Measurements from ENCODE around the gene CCL8.

The CCL8 gene

DNA sequence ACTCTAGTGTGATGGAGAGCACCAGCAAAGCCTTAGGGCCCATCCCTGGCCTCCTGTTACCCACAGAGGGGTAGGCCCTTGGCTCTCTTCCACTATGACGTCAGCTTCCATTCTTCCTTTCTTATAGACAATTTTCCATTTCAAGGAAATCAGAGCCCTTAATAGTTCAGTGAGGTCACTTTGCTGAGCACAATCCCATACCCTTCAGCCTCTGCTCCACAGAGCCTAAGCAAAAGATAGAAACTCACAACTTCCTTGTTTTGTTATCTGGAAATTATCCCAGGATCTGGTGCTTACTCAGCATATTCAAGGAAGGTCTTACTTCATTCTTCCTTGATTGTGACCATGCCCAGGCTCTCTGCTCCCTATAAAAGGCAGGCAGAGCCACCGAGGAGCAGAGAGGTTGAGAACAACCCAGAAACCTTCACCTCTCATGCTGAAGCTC lies at the start of gene CCL8:
TSS of gene CCL8 (plus strand) at position 397 of the 445 bp plus-strand sequence. CDS start 67 bp downstream, outside the sequence.
- TF ChIP-seq, protein P1, sequence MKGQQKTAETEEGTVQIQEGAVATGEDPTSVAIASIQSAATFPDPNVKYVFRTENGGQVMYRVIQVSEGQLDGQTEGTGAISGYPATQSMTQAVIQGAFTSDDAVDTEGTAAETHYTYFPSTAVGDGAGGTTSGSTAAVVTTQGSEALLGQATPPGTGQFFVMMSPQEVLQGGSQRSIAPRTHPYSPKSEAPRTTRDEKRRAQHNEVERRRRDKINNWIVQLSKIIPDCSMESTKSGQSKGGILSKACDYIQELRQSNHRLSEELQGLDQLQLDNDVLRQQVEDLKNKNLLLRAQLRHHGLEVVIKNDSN (IDR thresholded peaks at IDR 0.05), result no peak
- no peak for TF ChIP-seq ZBTB7A (IDR thresholded peaks at IDR 0.05; ENCODE audit: low read depth)
- TF ChIP-seq REST (IDR thresholded peaks at IDR 0.05; ENCODE audit: low read depth), result no peak
- TF ChIP-seq CEBPB (IDR thresholded peaks at IDR 0.05), result no peak
- TF ChIP-seq TEAD4 (IDR thresholded peaks at IDR 0.05), result no peak
- TF ChIP-seq FOXM1 (IDR thresholded peaks at IDR 0.05; ENCODE audit: borderline replicate concordance, low read depth), result no peak
- no peak for TF ChIP-seq CREB1 (IDR thresholded peaks at IDR 0.05; ENCODE audit: low read depth)
- TF ChIP-seq TAF1 (IDR thresholded peaks at IDR 0.05; ENCODE audit: low read depth), result no peak
- no peak for TF ChIP-seq RAD21 (IDR thresholded peaks at IDR 0.05; ENCODE audit: low read depth)
- TF ChIP-seq, protein P2, sequence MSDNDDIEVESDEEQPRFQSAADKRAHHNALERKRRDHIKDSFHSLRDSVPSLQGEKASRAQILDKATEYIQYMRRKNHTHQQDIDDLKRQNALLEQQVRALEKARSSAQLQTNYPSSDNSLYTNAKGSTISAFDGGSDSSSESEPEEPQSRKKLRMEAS (IDR thresholded peaks at IDR 0.05), result no peak
- TF ChIP-seq TCF12 (IDR thresholded peaks at IDR 0.05; ENCODE audit: low read depth), result no peak
- TF ChIP-seq NFIC (IDR thresholded peaks at IDR 0.05), result no peak
- TF ChIP-seq EGR1 (IDR thresholded peaks at IDR 0.05), result no peak

- TF ChIP-seq REST (IDR thresholded peaks at IDR 0.05; ENCODE audit: low read depth), result no peak
- no peak for TF ChIP-seq CEBPB (IDR thresholded peaks at IDR 0.05)
- no peak for TF ChIP-seq RAD21 (IDR thresholded peaks at IDR 0.05; ENCODE audit: low read depth)
- TF ChIP-seq, protein P1 (IDR thresholded peaks at IDR 0.05), result no peak
- TF ChIP-seq YY1 (IDR thresholded peaks at IDR 0.05; ENCODE audit: low read depth), result no peak
- no peak for TF ChIP-seq TAF1 (IDR thresholded peaks at IDR 0.05; ENCODE audit: low read depth)
- no peak for TF ChIP-seq TCF12 (IDR thresholded peaks at IDR 0.05; ENCODE audit: low read depth)
- no peak for TF ChIP-seq TEAD4 (IDR thresholded peaks at IDR 0.05)
- no peak for TF ChIP-seq EGR1 (IDR thresholded peaks at IDR 0.05)
- TF ChIP-seq EP300 (IDR thresholded peaks at IDR 0.05; ENCODE audit: borderline replicate concordance), result no peak
- no peak for TF ChIP-seq NFIC (IDR thresholded peaks at IDR 0.05)
- no peak for TF ChIP-seq CREB1 (IDR thresholded peaks at IDR 0.05; ENCODE audit: low read depth)
- TF ChIP-seq, protein P2 (IDR thresholded peaks at IDR 0.05), result no peak
- TF ChIP-seq ZBTB7A (IDR thresholded peaks at IDR 0.05; ENCODE audit: low read depth), result no peak
- TF ChIP-seq FOXM1 (IDR thresholded peaks at IDR 0.05; ENCODE audit: borderline replicate concordance, low read depth), result no peak
Observed at GRCh38 chr17:34269969-34270368, 49.3 kb upstream of the CCL8 start, which contains the start of gene CCL7. Gene CCL7 (plus strand): TSS chr17:34270221. CDS start chr17:34270291, 70 bp downstream.

DNA sequence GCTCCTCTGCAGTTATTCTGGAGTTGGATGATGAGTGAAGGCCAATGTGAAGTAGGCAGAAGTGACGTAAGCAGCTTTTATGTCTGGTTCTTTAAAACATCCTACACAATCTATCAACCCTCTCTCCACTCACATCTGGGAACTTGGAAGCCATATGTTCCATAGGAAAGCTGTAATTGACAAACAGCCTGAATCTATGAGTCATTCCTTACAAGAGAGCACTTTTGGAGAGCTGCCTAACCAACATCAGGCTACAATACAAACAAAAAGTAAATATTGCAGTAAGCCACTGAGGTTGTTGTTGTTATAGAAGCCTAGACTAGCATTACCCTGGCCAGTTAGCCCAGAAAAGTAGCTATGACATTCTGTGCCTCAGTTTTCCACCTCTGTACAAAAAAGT lies 43.4 kb upstream of the CCL8 start:
- no peak for TF ChIP-seq CREB1 (IDR thresholded peaks at IDR 0.05; ENCODE audit: low read depth)
- no peak for TF ChIP-seq CEBPB (IDR thresholded peaks at IDR 0.05)
- TF ChIP-seq, protein P1 (IDR thresholded peaks at IDR 0.05), result no peak
- TF ChIP-seq, protein P2 (IDR thresholded peaks at IDR 0.05), result no peak
- TF ChIP-seq REST (IDR thresholded peaks at IDR 0.05; ENCODE audit: low read depth), result no peak
- TF ChIP-seq NFIC (IDR thresholded peaks at IDR 0.05), result no peak
- TF ChIP-seq RAD21 (IDR thresholded peaks at IDR 0.05; ENCODE audit: low read depth), result no peak
- TF ChIP-seq ZBTB7A (IDR thresholded peaks at IDR 0.05; ENCODE audit: low read depth), result no peak
- TF ChIP-seq FOXM1 (IDR thresholded peaks at IDR 0.05; ENCODE audit: borderline replicate concordance, low read depth), result no peak
- no peak for TF ChIP-seq TAF1 (IDR thresholded peaks at IDR 0.05; ENCODE audit: low read depth)
- no peak for TF ChIP-seq TCF12 (IDR thresholded peaks at IDR 0.05; ENCODE audit: low read depth)
- TF ChIP-seq TEAD4 (IDR thresholded peaks at IDR 0.05), result no peak
- TF ChIP-seq EGR1 (IDR thresholded peaks at IDR 0.05), result no peak
